UCSD-AML1 (cell line): Measurements from ENCODE around the gene ATP2B2.

ENCODE experiments used
- DNase-seq: peaks from one replicate; lab custom pipeline; 2025; ENCODE audit not compliant: unreplicated experiment; lab: John Stamatoyannopoulos, UW

The ATP2B2 gene

DNA sequence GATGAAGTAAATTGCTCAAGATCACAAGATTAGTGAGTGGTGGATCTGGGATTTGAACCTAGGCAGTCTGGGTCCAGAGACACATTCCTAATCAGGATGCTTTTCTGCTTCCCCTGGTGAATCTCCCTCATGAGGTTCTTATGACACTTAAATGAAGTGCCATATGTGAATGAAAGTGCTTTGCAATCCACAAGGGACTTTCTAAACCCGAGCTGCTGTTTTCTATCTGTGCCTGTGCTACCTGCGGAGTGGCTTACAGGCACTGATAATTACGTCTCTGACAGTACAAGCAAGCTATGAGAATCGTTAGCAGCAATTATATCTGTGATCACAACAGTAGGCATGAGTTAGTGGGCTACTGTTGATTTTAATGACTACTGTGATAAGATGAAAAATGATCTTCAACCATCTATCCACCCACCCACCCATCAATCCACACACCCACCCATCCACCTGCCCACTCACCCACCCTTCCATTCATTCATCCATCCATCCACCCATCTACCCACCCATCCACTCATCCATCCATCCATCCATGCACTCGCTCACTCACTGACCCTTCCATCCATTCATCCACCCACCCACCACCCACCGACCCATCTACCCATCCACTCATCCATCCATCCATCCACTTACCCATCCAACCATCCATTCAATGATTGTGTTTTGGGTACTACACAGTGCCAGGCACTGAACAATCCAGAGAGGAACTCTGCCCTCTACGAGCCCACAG, 51.8 kb downstream of the ATP2B2 start:
- no peak for DNase-seq

DNA sequence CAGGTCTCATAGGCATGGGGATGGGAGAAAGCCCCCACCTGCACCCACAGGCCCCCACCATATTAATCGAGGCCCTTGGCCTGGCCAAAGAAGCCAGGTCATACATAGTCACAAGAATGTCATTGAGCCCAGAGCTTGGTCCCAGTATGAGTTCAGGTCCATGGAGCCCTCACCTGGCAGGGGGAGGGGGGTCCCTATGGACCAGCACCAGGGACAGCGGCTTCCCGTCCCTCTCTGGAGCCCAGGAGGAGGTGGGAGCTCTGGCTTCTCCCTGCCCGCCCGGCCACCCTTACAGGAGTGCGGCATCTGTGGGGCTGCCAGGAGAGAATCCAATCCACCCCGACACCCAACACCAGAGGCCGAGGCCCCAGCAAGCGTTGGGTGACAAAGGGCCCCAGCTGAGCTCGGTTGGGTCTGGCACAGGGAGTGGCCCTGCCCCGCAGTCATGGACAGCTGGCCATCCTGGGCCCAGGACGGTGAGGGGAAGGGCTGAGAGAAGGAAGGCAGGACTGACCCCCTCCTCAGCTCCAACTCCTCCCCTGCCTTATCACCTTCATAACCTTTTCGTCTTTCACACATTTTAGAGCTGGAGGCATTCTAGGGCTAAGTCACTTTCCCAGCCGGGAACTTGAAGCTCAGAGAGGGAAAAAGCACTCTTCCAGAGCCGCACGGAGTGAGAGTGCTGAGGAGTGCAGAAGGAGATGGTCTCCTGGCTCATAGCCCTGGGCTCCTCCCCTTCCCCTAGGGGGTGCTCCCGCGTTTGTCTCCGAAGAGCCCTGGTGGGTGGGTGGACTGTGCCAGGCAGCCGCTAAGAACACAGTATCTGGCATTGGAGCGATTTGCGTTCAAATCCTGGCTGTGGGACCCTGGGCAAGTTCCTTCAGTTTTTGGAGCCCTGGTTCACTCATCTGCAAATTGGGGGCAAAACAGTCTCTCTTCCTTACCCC, 54.6 kb downstream of the ATP2B2 start:
- no peak for DNase-seq

DNA sequence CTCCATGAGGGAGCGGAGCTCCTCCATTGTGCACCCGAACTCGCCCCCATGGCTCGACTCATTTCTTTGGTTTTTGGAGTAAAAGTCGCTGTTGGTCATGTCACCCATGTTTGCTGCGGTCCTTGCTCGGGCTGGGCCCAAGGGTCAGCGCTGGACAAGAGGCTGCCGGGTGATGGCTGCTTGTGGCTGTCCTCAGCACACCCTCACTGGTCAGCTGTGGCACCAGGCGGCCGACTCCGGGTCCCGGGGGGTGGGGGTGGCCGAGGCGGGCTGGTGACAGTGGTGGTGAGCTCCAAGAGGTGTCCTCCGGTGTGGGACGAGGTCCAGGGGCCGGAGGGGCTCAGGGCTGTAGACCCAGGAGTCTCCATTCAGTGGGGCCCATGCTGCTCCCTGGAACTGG, 56.0 kb downstream of the ATP2B2 start:
- DNase-seq: no peak

DNA sequence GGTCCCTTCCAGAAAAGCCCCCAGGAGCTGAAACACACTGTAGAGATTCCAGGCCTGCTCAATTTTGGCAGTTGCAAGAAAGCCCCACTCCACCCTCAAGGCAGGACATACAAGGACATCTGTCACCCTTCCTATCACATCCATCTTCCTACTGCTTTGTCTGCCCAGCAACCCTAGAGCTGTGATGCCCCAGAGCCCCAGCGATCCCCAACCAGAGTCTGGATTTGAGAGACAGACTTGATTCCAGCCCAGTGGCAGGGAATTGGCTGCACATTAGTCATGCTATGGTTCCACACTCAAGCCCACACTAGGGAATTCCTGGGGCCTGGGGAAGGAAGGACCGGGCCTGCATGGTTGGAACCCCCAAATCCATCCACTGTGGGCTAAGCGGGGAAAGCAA, 56.8 kb downstream of the ATP2B2 start:
- no peak for DNase-seq

DNA sequence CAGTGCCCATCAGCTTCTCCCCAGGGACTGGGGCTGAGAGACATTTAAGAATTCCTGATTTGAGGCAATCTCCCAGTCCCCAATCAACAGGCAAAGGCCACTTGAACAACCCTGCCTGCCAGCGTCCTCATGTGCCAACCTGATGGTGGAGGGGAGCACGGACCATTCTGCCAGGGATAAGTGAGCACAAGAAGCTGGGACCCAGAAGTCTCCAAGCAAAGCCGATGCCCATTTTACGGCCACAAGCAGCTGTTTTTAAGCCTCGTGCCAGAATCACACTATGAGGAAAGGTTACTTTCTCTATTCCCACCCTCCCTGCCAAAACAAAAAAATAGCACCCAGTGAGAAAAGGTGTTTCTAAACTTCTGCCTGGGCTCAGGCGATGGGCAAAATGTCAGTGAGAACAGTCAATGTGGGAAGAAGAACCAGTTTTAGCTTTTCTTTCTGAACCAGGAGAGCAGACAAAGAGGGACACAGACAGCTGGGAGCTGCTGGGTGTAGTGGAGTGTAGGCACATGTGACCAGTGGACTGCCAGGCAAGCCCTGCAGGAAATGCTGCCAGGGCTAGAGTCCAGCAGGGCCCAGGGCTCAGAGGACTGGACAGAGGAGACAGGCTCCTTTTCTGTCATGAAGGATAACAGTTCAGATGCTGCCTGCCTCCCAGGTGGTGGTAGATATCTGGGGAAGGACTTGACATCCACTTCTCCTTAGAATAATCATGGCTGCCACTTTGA, 57.7 kb downstream of the ATP2B2 start:
- DNase-seq: no peak

DNA sequence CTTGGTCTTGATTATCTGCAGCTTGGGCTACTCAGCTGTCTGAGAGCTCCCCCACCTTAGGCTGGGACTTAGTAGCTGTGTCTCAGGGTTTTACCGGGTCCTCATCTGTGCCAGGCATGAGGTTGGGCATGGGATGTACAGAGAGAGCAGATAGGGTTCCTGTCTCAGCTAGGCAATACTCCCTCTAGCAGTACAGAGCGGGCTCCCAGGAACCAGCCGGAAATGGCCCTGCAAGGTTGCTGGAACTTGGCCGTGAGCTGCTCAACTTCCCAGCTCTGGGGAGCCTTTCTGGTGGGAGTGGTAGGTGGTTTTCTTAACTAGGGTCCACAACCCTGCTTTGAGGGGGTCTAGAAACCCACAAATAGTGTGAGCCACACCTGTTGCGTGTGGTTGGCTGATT, 58.3 kb downstream of the ATP2B2 start:
- no peak for DNase-seq

DNA sequence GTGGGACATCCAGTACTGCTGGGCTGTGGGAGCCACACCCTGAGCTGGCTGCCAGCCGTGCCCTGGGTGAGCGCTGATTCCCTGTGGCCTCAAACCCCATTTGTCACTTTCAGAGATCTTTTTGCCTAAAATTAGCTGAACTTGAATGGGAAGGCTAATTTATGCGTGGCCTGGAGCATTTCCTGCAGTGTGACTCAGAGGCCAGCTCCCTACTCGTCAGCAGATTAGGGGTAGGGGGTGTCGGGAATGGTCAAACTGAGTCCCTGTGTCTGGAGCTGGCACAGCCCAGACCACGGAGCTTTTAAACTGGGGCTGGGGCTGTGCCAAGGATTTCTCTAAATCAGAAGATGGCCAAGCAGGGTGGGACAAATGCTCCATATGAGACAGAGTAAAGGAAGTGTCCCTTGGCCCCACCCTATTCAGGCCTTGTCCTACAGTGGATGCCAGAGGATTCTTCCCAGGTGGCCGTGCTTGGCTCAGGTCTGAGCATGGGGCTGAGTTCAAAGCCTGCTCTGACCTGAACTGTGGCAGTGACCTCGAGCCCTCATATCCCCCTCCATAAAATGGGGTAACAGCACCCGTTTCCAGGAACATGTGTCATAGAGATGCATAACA, 59.7 kb downstream of the ATP2B2 start:
- DNase-seq: no peak

DNA sequence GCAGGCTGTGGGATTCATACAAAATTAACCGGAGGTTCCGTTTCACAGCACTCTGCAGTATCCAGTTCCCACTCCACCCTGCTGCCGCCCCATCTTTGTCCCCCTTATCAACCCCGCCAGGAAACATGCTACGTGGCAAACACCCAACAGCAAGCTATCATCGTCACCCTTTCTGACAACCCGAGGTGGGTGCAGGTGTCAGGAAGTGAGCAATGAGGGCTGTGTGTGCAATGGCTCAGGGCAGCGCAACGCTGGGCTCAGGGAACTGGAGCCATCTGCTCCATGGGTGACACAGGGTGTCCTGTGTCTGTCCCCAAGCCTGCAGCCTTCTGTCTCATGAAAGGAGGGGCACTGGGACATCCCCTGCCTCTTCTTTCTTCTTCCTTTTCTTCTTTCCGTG, 60.9 kb downstream of the ATP2B2 start:
- DNase-seq: no peak

DNA sequence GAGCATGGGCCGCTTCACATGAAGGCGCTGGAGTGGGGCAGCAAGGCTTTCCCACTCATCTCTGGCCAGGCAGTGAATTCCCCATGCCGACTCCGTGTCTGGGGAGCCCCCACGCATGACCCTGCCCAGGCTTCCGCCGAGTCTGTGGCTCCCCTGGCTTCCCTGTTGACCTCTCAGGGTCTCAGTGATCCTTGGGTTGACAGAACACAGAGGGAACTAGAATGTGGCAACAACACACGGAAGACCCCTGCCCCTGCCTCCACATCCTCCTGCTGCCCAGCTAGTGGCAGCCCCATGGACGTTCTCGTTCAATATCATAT, 61.3 kb downstream of the ATP2B2 start:
- no peak for DNase-seq

DNA sequence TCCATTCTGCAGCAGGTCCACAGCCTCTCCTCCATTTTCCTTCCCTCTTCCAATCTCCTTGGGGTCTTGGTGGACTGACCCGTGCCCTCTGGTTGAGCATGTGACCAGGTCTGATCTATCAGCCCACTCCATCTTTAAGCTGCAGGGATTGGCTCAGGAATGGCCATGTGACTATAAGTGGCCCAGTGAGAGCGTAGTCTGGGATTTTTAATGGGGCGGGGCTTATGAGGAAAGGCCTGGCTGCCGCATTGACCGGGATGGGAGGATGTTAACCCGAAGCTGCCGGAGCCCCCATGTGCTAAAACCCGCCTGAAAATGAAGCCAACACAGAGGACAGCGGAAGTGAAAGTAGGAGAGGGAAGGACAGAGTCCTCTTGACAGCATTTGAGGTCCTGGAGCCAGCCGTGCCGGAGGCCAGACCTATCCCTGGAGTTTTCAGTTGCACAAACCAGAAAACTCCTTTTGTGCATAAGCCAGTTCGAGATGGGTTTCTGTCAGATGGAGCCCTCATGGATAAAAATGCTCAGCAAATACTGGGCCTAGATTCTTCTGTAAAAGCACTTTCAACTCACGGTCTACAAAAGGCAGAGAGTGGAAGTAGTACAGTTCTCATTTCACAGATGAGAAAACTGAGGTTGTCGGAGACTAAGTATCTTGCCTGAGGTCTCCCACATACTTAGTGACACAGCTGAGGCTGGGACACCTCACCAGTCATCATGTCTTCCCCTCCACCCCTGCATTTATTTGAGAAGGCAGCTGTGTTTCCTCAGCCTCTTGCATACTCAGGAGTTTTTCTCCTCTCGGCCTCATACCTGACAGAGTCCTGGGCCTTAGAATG, 61.9 kb downstream of the ATP2B2 start:
- no peak for DNase-seq

DNA sequence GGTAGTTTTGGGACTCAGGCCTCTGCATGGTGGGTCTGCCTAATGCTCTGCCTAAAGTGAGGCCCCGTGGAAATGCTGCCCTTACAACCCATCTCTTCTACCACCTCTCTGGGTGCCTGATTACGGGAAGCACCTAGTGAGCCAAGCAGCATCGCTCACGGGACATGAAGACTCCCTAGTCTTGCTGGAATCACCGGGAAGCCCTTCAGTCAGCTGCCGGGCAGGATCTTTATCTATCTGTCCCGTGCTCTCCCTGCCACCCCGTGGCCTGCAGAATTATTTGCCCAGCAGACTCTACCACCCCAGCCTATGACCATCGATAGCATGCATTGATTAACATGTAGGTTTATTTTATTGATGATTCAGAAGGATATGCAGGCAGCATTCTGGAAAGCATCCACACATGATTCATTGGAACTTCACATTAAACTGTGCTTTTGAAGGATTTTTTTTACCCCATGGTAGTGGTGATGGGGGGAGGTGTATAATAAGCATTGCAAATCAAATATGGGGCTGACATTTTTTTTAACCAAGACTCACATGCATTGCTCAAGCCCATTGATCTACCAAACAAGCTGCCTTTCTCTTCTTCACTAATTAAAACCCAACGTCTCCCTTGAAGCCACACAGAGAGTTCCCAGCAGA, 63.1 kb downstream of the ATP2B2 start:
- DNase-seq: no peak

DNA sequence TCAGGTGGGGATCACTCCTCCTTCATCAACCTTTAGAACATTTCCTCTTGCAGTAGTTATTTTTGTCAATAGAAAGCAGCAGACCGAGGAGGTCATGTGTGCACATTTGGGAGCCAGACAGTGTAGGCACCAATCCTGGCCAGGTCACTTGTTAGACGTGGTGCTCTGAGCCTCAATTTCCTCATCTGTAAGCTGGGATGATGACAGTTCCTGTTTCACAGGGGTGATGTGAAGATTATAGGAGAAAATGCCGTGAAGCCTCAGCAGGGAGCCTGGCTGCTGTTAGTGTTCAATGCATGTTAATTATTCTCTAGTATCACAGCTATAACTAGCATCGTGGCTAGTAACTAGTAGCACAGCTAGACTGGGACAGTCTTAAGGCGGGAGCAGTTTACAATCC, 64.7 kb downstream of the ATP2B2 start:
- no peak for DNase-seq

DNA sequence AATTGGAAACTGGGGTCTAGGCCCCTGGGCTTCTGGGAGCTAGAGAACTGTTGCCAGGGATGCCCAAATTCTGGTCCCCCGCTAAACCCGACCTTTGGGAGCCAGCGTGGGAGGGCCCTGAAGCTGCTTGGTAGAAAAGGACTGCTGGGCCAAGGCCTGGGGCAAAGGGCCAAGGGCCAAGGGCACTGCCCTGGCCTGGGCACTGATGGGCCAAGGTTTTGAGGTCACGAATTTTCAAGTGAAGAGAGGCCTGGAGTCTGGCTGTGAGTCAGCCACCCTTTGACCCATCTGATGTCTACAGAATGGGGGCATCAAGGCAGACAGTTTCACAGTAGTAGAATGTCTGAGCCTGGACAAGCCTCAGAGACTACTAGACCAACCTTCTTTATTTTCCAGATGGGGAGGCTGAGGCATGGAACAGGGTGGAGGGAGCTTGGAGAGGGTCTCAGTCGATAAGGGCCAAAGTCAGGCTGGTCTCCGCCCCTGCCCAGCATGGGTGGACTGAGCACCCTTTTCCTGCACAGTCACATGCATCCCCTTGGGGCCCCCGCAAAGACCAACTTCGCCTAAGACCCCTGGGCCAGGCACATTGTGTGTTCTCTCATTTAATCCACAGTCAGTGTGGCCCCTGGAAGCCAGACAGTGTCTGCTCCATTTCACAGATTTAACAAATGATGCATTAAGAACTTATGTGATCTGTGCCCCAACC, 66.3 kb downstream of the ATP2B2 start:
- DNase-seq: no peak

DNA sequence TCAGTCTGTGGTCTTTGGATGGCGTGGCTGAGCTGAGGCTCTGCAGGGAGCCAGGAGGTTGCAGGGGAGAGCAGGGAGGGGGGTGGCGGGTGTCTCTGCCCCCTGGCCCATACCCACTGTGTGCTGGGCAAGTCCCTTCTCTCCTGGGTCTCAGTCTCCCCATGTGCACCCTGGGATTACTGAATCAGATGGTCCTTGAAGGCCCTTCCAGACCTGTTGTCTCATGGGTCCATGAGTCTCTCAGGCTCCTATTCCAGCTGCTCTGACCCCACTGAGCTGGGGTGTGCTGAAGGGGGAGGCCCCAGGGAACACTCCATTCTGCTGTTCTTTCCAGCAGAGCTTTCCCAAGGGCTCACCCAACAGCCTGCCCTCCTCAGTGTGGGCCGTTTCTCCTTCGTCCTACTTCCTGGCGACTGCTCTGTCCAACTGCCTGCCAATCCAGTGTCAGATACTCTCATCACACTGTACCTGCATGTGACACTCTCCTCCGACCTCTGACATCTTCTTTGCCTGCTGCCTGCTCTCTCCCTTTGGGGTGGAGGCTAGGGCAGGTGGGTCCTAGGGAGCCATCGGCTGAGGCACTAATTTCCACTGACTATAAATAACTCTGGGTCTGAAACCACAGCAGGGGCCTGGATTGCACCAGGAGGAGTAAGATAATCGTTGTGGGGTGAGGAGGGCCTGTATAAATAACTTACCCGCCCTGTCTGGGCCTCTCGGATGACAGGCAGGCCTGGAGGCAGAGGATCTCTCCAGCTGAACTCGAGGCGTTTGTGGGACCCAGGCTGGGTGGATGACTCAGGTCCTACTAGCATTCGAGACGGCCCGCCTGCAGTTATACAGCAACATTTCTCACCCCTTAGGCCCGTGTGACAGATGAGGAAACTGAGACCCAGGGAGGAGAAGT, 67.1 kb downstream of the ATP2B2 start:
- DNase-seq: no peak

DNA sequence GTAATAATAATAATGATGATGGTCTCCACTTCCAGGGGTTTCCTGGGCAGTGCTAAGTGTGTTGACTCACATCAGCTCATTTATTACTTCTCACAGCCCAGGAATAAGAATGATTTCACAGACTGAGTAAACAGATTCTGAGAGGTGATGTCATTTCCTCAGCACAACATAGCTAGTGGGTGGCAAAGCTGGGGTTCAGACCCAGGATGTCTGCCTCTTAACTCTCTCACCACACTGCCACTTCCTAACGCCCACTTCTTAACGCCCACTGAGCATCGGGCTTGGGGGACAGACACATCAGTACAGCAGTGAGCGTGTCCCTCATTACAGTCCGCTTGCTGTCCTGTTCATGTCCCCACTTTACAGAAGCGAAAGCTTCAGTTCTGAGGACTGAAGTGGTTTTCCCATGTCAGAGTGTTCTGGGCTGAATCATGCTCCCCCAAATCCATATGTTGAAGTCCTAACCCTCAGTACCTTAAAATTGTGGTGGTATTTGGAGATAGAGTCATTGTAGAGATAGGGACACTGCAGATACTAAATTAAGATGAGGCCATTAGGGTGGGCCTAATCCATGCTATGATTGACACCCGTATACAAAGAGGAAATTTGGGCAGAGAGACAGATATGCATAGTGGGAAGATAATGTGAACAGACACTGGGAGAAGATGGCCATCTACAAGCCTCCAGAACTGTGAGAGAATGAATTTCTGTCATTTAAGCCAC, 68.0 kb downstream of the ATP2B2 start:
- no peak for DNase-seq

DNA sequence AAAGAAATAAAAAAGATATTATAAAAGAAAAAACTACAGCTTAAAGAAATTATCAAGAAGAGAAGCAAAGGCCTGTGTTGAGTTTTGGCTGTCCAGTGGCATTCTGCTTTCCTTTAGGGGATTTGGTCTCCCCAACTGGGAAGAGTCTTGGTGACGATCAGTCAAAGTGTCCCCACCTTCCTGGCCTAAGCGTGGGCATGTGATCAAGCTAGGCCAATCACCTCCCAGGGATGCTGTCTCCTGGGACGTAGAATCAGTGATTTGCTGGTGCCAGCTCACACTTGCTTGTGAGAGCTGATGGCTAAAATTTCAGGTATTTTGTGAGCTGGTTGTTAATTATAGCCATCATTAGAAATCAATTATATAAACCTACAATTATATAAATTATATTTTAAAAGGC, 69.5 kb downstream of the ATP2B2 start:
- DNase-seq: no peak

DNA sequence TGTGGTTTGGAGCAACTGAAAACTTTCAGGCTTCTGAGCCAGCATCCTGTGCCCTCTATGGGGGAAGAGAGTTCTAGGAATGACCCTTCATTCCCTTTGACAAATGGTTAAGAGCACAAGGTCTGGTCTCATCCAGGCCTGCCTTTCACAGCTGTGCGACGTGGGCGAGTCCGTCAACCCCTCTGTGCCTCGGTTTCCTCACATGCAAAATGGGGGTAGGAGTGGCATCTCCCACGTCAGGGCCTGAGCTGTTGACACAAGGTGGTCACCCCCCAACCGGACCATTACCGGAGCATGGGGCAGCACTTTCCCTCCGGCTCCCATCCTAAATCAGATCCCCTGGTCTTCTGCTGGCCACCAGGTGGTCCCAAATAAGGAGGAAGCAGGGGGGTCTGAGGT, 70.4 kb downstream of the ATP2B2 start:
- no peak for DNase-seq
